Measurements from ENCODE around the gene KCNJ2. TPM values are rescaled to one million over a fixed set of nuclear protein-coding genes. Genes with fewer than 3 reads are reported as not detected.

Gene KCNJ2
- polyA plus RNA-seq, 2 of the 4 experiments (the other 2 are of a cell fraction) = 0.14 to 0.17 TPM

GRCh38 chr17:70161519-70161918 is 7.8 kb upstream of the KCNJ2 start:
- WGBS (ENCODE audit: missing lambda C conversion rate) = 68% methylated on average over 1 of the region's 1 CpG
- ATAC-seq = no peak
- Histone ChIP-seq H3K4me3 (no peak overlapping the region), H3K4me2 (no peak overlapping the region), H3K27ac (no peak overlapping the region), H3K9me3 (no peaks in the 10 kb centered on the region), H3K4me1 (peaks cover 8% of the 10 kb centered on the region; the same call in 1 of the 3 replicates)
- no peak for DNase-seq (ENCODE audit: low read depth in 1 of 2, low spot score in 1 of 2)
- TF ChIP-seq KDM1A (IDR thresholded peaks at IDR 0.05; ENCODE audit: low read depth) (no peak), ESRRA (IDR thresholded peaks at IDR 0.05; ENCODE audit: borderline replicate concordance, low read length) (no peak), JUNB (IDR thresholded peaks at IDR 0.05) (no peak), HES2 (IDR thresholded peaks at IDR 0.05) (no peak), PHF8 (IDR thresholded peaks at IDR 0.05; ENCODE audit: borderline replicate concordance, low read depth) (no peak), FOSL2 (IDR thresholded peaks at IDR 0.05) (no peak), FOSL2 (CRISPR knock-in tag; IDR thresholded peaks at IDR 0.05) (no peak), HDAC2 (IDR thresholded peaks at IDR 0.05) (no peak), MYC (IDR thresholded peaks at IDR 0.05; ENCODE audit: borderline replicate concordance, low read length) (no peak), NPAS2 (CRISPR knock-in tag; IDR thresholded peaks at IDR 0.05; ENCODE audit: borderline replicate concordance) (no peak), FOXS1 (CRISPR knock-in tag; IDR thresholded peaks at IDR 0.05) (no peak), CBX8 (IDR thresholded peaks at IDR 0.05) (no peak)
- ChIA-PET CTCF (no interaction called here), POLR2A (no interaction called here)
- FAIRE-seq = no peak

- TF ChIP-seq HMGXB4 (CRISPR knock-in tag; IDR thresholded peaks at IDR 0.05; ENCODE audit: borderline replicate concordance) = no peak
- TF ChIP-seq NPAS2 (CRISPR knock-in tag; IDR thresholded peaks at IDR 0.05; ENCODE audit: borderline replicate concordance) = no peak
- TF ChIP-seq REST (IDR thresholded peaks at IDR 0.05) = no peak
- TF ChIP-seq POLR2A (IDR thresholded peaks at IDR 0.05; ENCODE audit: low read length) = no peak
- TF ChIP-seq EHMT2 (IDR thresholded peaks at IDR 0.05; ENCODE audit: low read depth) = no peak
- TF ChIP-seq RARB (CRISPR knock-in tag; IDR thresholded peaks at IDR 0.05) = no peak
- TF ChIP-seq NFE2L2 (conservative IDR thresholded peaks at IDR 0.05; ENCODE audit: low read length) = no peak
- no peak for TF ChIP-seq MAX (IDR thresholded peaks at IDR 0.05)
- Histone ChIP-seq H3K4me2 (no peak overlapping the region), H3K9me3 (no peaks in the 10 kb centered on the region), H3K4me1 (peaks cover 10% of the 10 kb centered on the region), H3K4me3 (no peak overlapping the region), H3K27ac (no peak overlapping the region)
- ATAC-seq = no peak
- CTCF ChIA-PET = interaction anchor here (1.0 to 1.2 kb wide), 3 partner anchors 161 to 597 kb away, joined by 3 to 4 read pairs (median 3); no protein-coding TSS in a partner anchor
- DNase-seq (ENCODE audit: low read depth in 1 of 2, low spot score in 1 of 2) = no peak
- FAIRE-seq = no peak
- POLR2A ChIA-PET = no interaction called here
- 68% methylated on average over 2 of the region's 2 CpGs for WGBS (ENCODE audit: missing lambda C conversion rate)
Measured at GRCh38 chr17:70165383-70165782, 3.9 kb upstream of the KCNJ2 start.

- no peak for DNase-seq (ENCODE audit: low read depth in 1 of 2, low spot score in 1 of 2)
- WGBS (ENCODE audit: missing lambda C conversion rate) = 78% methylated on average over 4 of the region's 4 CpGs
- no peak overlapping the region for H3K4me2 ChIP-seq
- ATAC-seq = no peak
- peaks cover 10% of the 10 kb centered on the region for H3K4me1 ChIP-seq
- no peaks in the 10 kb centered on the region for H3K9me3 ChIP-seq
- peak; percentile 46 for FAIRE-seq
- no peak overlapping the region for H3K4me3 ChIP-seq
- no peak overlapping the region for H3K27ac ChIP-seq
- ChIA-PET CTCF (interaction anchor here (0.6 to 4.3 kb wide), 9 partner anchors 8 to 598 kb away, joined by 3 to 30 read pairs (median 12); no protein-coding TSS in a partner anchor), POLR2A (no interaction called here)
- TF ChIP-seq KDM5A (IDR thresholded peaks at IDR 0.05) = no peak
- TF ChIP-seq EHF (CRISPR knock-in tag; IDR thresholded peaks at IDR 0.05) = no peak
- TF ChIP-seq HOXA7 (CRISPR knock-in tag; IDR thresholded peaks at IDR 0.05) = no peak
- no peak for TF ChIP-seq ATOH8 (CRISPR knock-in tag; IDR thresholded peaks at IDR 0.05; ENCODE audit: low read depth)
- no peak for TF ChIP-seq RFX5 (IDR thresholded peaks at IDR 0.05)
- no peak for TF ChIP-seq MAFK (IDR thresholded peaks at IDR 0.05; ENCODE audit: partially characterized antibody)
- no peak for TF ChIP-seq HES2 (IDR thresholded peaks at IDR 0.05)
- TF ChIP-seq ESRRA (IDR thresholded peaks at IDR 0.05; ENCODE audit: borderline replicate concordance, low read length) = no peak
- TF ChIP-seq RARB (CRISPR knock-in tag; IDR thresholded peaks at IDR 0.05) = no peak
- no peak for TF ChIP-seq ZFP36 (IDR thresholded peaks at IDR 0.05; ENCODE audit: borderline replicate concordance, partially characterized antibody)
- no peak for TF ChIP-seq ELK1 (IDR thresholded peaks at IDR 0.05; ENCODE audit: low read depth, low read length)
- no peak for TF ChIP-seq NPAS2 (CRISPR knock-in tag; IDR thresholded peaks at IDR 0.05; ENCODE audit: borderline replicate concordance)
Measured at GRCh38 chr17:70166615-70167014, 2.7 kb upstream of the KCNJ2 start.

Data from A549 (cell line).